NCI-H1092 (cell line): ENCODE results near the gene PLD6.
"Not testable (repeated sequence)": the region's sequence is repeated elsewhere in the genome, so short reads cannot be mapped to it uniquely, and the experiment has no call there.

Experiments used
- DNase-seq: peaks from one replicate; lab custom pipeline; 2025; lab: John Stamatoyannopoulos, UW

PLD6 gene, protein sequence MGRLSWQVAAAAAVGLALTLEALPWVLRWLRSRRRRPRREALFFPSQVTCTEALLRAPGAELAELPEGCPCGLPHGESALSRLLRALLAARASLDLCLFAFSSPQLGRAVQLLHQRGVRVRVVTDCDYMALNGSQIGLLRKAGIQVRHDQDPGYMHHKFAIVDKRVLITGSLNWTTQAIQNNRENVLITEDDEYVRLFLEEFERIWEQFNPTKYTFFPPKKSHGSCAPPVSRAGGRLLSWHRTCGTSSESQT

DNA sequence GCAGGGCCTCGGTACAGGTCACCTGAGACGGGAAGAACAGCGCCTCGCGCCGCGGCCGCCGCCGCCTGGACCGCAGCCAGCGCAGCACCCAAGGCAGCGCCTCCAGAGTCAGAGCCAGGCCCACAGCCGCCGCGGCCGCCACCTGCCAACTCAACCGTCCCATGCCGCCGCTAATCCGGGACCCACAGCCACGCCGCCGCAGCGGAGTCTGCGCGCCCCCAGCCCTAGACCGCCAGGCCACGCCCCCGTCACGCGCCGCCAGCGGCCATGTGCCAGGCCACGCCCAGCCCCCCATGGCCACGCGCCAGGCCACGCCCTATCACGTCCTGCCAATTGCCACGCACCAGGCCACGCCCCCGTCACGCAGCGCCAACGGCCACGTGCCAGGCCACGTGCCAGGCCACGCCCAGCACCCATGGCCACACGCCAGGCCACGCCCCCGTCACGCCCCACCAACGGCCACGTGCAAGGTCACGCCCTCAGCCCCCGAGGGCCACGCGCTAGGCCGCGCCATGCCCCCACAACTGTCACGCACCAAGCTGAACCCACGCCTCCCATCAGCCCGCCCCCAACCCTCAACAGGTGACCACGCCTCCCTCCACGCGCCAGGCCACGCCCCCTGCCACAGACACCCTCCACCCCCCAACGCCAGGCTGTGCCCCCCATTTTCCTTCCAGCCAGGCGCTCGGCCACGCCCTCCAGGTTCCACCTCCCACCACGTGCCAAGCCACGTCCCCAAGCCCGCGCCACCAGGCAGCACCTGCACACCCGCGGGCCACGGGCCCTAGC lies at the start of gene PLD6:
Gene PLD6 (minus strand): TSS at position 210 of the 789 bp plus-strand sequence. CDS start 47 bp downstream, at position 163.
- peak; percentile 49 for DNase-seq

DNA sequence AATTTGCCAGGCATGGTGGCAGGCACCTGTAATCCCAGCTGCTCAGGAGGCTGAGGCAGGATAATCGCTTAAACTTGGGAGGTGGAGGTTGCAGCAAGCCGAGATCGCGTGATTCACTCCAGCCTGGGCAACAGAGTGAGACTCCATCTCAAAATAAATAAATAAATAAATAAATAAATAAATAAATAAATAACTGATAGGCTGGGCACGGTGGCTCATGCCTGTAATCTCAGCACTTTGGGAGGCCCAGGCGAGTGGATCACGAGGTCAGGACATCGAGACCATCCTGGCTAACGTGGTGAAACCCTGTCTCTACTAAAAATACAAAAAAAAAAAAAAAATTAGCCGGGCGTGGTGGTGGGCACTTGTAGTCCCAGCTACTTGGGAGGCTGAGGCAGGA lies 49.6 kb upstream of the PLD6 start:
- not testable (repeated sequence) for DNase-seq

DNA sequence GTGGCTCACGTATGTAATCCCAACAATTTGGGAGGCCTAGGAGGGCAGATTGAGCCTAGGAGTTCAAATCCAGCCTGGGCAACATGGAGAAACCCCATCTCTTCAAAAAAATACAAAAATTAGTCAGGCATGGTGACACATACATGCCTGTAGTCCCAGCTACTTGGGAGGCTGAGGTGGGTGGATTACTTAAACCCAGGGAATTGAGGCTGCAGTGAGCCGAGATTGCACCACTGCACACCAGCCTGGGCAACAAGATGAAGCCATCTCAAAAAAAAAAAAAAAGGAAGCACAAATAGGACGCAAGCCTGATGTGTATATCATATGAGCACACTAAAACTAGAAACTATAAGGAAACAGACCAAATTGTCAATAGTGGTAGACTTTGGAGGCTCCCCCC lies 47.9 kb upstream of the PLD6 start:
- DNase-seq: no peak

DNA sequence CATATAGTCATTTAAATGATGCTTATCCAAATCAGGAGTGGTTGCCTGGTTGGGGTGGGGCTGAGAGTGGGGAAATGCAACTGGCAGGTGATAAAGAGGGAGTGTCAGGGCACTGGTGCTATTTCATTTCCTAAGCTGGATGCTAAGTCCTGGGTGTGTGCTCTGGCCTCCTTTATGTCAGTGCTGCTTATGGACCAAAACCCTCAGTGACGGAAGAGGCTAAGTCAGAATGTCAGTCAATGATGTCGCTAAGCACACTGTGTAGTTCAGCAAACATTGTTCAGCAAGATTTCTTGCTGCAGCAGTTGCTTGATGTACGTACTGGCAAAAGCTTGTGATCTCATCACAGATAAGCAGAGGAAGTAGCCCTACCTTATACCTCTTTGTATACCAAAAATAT lies 47.3 kb upstream of the PLD6 start:
- DNase-seq: no peak

DNA sequence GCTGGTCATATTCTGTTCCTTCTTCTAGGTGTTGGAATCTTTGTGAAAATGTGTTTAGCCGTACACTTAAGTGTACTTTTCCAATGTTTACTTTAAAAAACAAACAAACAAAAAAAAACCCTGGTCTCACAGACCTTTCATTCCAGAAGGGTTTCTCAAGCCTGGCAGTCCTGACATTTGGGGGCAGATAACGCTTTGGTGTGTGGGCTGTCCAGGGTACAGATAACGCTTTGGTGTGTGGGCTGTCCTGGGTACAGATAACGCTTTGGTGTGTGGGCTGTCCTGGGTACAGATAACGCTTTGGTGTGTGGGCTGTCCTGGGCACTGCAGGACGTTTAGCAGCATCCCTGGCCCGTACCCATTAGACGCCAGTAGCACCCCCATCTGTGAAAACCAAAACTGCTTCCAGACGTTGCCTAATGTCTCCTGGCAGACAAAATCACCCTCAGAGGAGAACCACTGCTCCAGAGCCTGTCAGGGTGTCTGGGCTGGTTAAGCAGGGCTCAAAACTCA lies 46.1 kb upstream of the PLD6 start:
- DNase-seq: no peak

DNA sequence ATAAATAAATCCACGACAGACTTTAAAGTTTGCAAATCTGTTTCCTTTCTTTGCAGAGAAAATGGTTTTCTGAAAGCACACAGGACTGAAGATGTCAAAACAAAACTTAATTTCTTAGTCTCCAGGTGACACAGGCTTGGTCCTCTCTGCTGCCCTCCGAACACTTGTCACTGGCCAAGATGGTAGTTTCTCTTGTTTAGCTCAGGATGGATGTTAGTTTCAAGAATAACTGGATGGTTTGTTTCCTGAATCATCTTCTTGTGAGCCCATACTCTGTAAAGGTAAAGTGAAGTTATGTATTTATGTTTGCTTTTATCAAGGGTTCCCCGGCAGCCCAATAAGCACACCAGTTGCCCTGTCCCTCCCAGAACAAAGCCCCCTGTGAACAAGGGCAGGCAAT lies 40.7 kb upstream of the PLD6 start:
- DNase-seq: no peak

DNA sequence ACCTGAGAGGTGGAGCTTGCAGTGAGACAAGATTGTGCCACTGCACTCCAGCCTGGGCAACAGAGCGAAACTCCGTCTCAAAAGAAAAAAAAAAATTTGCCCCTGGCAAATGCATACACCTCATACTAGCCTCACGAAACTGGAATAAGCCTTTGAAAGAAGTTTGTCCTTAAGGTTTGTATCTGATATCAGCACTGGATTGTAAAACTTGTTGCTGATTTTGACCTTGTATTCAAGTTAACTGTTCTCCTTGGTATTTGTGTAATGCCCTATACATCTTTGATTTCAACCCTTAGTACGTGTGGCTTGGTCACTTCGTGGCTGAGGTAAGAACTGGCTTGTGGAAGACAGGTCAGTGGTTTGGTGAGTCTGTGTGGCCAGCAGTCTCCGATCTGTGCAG lies 37.0 kb upstream of the PLD6 start:
- no peak for DNase-seq

DNA sequence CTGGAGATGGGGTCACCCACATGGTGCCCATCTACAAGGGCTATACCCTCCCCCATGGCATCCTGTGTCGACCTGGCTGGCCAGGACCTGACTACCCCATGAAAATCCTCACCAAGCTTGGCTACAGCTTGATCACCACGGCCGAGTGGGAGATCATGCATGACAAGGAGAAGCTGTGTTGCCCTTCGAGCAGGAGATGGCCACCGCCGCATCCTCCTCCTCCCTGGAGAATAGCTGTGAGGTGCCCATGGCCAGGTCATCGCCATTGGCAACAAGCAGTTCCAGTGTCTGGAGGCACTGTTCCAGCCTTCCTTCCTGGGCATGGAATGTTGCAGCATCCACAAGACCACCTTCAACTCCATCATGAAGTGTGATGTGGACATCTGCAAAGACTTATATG lies 36.1 kb upstream of the PLD6 start:
- no peak for DNase-seq

DNA sequence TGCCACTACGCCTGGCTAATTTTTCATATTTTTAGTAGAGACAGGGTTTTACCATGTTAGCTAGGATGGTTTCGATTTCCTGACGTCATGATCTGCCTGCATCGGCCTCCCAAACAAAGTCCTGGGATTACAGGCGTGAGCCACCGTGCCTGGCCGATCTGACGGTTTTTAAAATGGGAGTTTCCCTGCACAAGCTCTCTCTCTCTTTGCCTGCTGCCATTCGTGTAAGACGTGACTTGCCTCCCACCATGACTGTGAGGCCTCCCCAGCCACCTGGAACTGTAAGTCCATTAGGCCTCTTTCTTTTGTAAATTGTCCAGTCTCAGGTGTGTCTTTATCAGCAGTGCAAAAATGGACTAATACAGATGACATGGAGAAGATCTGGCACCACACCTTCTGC lies 35.5 kb upstream of the PLD6 start:
- no peak for DNase-seq

DNA sequence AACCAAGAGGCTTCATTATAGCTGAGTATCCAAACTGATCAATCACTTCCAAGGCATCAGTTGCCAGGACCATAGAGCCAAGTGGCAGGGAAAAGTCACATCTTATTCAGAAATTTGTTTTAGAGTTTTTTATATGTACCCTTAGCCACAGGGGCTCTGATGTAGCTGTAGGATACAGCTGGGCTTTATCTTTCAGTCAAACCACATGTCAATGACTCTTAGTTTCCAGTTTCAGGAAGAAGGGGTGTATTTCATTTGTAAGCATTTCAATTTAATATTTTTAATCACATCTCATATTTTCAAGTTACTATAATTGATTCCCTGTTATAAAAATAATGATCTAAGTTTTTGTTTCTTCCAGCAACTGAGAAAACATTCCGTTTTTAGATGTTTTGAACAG lies 33.7 kb upstream of the PLD6 start:
- no peak for DNase-seq

DNA sequence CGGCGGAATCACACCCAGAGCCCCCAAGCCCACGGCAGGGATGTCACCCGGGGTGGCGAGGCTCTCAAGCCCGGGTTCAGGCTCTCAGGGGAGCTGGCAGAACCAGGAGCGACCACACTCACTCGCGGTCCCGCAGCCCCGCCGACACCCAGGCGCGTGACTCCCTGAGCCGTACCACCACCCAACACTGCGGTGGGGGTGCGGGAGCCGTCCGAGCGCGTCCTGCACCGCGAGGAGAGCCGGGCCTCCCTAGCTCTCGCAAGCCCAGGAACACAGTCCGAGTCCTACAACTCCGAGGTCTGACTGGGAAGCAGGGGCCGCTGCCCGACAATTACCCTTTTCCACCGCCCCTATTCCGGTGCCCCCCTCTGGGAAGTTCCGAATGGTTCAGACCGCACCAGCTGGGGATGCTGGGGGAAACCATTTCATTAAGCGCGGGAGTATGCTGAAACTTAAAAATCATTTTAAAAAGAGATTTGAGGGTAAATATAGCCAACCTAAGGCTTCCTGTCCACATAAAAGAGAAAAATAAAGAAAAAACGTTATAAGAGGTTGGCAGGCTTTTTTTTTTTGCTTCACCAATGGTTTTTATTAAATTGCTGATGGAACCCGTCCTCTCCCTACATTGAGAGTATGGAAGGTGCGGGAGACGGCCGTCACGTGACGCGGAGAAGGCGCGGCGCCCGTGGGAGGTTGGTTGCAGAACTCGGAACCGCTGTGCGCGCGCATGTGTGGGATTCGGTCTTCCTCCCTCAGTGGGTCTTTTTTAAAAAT lies 31.1 kb upstream of the PLD6 start, which contains the start of gene FLCN:
Gene FLCN (minus strand): TSS at position 143 of the 774 bp plus-strand sequence. CDS start 9,031 bp downstream, outside the sequence.
- peak; percentile 75 for DNase-seq

DNA sequence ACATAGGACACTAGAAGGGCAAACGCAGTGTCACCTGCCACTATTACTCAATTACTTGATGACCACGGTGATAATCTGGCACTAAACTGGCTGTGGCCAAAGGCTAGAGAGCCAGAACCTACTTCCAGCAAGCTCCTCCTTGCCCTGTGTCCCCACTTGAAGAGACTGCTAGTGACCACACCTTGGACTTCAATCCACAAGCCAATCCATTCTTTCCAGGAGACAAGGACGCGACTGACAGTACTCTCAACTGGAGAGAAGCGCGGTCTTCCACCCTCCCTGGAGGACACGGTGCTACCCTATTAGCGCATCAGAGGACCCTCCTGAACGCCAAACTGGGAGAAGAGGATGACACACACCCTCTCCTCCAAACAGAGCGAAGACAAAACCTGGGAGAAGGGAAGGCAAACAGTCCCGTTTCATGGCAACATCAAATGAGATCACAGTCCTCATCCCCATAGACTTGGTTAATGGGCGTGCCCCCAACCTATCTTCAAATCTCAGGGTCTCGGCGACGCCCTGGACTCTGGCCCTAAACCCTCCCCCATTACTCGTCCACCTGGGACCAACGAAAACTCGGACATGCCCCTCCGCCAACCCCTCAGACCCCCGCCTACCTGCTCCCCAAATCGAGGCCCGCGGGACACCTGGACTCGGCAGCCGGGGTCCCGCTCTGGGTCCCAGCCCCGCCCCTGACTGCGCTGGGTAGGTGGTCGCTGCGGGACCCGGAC lies 30.3 kb upstream of the PLD6 start:
- DNase-seq: no peak

DNA sequence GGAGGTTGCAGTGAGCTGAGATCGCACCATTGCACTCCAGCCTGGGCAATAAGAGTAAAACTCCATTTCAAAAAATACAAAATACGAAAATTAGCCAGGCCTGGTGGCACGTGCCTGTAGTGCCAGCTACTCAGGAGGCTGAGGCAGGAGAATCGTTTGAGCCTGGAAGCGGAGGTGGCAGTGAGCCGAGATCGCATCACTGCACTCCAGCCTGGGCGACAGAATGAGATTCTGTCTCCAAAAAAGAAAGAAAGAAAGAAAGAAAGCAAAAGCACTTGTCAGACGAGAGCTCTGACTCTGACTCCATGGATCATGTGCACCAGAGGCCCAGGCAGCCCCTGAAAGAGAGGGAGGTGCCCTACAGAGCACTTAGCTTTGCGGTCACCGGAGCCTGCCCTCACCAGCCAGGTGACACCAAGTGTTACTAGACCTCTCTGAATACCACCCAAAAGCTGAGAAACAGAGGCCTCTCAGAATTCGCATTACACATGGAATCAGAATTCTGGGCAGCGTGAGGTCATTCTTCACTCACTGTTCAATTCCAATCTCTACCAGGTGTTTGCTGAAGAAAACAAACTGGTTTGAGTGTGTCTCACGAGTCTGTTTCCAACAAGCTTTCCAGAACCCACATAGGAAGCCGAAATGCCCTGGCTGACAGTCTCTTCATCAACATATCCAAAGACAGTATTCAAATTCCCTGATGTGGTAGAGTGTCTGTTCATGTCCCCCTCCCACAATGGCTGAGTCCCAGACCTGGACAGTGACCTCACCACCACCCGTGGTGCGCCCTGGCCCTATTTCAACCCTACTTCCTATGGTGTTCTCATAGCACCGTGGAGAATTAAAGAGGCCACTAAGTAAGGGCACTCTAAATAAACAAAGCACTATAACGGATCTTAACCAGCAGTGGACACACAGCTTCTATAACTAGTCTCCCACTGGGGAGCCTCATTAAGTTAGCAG lies 29.4 kb upstream of the PLD6 start:
- no peak for DNase-seq

DNA sequence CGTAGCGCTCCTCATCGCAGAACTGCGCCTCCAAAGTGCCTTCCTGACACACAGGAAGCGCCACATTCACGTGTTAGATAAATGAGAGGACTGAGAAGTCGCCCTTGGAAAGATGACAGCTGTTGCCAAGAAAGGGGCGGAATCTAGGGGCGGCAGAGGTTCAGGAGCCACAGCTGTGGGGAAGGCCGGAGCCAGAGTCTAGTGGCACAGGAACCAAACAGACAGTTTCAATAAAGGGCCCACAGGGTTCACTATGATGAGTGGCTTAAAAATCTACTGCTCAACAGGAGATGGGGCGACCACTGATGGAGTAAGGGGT lies 26.1 kb upstream of the PLD6 start:
- no peak for DNase-seq

DNA sequence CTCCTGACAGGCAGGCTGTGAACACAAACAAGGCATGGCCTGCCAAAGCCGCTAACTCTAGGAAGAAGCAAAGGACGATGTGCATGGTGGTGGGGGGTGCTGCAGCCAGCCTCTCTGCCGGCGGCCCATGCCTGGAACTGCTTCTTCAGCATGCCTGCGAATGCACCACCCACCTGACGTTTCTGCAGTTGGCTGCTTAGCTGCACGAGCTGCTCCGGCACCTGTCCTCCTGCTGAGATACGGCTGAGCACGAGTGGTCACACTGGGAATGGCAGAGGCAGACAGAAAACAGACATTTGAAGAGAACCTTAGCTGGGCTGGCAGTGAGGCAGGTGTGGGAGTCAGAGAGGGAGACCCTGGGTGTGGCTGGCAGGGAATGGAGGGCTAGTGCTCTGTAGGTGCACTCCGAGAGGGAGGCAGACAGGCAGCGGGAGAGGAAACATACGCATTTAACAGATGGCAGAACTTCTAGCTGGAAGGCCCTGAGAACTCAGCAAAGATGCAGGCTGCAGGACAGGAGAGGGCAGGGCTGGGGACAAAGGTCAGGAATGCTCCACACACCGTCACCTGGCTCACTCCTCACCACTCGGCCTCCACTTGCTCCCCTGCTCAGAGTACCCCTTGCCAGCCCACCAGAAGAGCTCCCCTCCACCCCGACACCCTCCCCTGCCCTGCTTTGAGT lies 25.6 kb upstream of the PLD6 start:
- no peak for DNase-seq

DNA sequence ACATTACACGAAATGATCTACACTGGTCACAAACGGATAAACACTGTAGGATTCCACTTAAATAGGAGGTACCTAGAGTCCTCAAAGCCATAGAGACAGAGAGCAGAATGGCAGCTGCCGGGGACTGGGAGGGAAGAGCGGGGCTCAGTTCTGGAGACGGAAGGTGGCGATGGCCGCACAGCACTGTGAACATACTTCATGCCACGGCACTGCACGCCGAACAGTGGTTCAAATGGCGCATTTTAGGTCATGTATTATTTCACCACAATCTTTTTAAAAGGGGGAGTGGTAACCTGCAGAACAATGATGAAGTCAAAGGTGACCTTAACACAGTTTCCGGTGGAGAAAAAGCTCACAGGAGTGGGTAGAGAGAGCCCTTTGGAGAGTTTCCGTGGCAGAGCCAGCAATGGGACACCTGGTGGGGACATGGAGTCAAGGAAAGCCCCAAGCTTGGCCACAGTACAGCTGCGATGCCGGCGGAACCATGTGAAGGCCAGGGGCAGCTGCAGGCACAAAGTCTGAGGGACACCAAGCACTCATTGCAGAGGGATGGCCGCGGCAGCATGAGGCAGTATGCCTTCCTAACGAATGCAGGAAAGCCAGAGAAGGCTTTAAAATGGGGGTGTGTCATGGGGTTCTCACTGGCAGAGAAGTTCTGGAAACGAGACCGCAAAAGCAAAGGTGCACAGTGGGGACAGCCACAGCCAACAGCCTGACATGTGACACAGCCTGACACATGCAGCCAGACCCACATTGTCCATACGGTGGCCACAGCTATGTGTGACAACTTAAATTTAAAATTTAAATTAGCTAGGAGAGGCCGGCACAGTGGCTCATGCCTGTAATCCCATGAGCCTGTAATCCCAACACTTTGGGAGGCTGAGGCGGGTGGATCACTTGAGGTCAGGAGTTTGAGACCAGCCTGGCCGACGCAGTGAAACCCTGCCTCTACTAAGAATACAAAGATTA lies 23.6 kb upstream of the PLD6 start:
- no peak for DNase-seq

DNA sequence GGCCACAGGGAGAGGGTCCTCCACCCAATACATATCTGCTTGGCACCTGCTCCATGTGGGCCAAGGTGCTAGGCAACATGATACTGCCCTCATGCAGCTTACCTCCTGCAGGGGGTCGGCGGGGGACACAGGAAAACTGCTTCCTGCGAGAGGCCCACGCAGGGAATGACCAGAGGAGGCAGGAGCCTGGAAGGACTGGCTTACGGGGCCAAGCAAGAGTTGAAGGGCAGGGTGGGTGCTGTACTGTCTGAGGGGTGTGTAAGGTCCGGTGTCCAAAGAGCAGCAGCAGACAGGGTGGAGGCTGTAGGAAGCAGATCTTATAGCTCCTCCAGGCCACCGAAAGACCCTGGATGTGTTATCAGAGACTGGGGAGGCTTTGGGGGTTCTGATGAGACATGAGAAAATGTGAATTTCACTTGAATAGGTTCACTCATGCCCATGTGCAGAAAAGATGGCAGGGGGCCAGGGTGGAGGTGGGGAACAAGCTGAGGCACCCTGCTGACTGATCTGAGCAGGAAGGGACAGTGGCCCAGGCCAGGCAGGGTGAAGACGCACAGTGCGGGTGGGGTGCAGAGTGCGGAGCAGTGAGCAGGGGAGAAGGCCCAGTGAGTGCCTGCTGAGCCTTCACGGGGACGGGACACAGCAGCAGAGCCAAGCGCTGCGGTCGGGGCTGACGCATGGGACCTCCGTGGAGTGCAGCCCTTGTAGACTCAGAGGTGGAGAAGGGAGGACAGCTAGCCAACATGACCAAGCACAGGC lies 22.6 kb upstream of the PLD6 start:
- DNase-seq: no peak
